Esophagus squamous epithelium (tissue), 4 donors: Measurements from ENCODE around the gene ANXA1.

Experiments
- POLR2A ChIP-seq, 4 donors: fragments of 450-650 bp; IDR thresholded peaks; one replicate each; pipeline ENCODE4 v1.6.1; 2017; ENCODE audit warnings: antibody characterized with exemption in 4 of 4, mild to moderate bottlenecking in 4 of 4, moderate library complexity in 3 of 4
- TF ChIP-seq, protein P1 (sequence below), 6 experiments: fragments of 450-650 bp in 4 of 6; fragments of 200-600 bp in 2 of 6; sonication (generic) in 2 of 6; IDR thresholded peaks; one replicate each; pipeline ENCODE4 v1.5.1; 2016 to 2019; ENCODE audit warnings: antibody characterized with exemption in 6 of 6, mild to moderate bottlenecking in 4 of 6, moderate library complexity in 4 of 6

DNA sequence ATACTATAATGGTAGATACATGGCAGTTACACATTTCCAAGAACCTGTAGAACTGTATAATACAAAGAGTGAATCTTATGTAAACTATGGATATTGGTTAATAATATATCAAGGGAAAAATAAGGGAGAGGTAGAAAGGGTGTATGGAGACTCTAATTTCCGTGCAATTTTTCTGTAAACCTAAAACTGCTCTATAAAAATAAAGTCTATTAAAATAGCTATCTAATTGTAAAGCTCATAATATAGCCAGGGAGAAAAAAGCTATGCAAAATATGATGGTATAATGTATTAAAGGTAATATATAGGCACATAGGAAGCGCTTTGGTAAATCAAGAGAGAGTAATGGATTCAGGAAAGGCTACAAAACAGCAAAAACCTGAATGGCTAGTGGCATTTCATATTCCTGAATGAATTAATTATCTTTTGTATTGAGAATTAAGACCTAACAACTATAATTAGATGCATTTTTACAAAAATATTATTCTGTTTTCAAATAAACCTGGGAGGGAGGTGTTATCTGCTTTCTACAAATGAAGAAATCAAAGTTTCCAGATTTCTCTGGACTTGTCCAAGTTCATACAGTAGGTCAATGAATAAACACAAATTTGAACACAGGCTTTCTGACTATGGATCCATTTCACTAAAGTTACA, 22.8 kb downstream of the ANXA1 start:
- TF ChIP-seq, protein P1, sequence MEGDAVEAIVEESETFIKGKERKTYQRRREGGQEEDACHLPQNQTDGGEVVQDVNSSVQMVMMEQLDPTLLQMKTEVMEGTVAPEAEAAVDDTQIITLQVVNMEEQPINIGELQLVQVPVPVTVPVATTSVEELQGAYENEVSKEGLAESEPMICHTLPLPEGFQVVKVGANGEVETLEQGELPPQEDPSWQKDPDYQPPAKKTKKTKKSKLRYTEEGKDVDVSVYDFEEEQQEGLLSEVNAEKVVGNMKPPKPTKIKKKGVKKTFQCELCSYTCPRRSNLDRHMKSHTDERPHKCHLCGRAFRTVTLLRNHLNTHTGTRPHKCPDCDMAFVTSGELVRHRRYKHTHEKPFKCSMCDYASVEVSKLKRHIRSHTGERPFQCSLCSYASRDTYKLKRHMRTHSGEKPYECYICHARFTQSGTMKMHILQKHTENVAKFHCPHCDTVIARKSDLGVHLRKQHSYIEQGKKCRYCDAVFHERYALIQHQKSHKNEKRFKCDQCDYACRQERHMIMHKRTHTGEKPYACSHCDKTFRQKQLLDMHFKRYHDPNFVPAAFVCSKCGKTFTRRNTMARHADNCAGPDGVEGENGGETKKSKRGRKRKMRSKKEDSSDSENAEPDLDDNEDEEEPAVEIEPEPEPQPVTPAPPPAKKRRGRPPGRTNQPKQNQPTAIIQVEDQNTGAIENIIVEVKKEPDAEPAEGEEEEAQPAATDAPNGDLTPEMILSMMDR (IDR thresholded peaks at IDR 0.05): no peak
- no peak for TF ChIP-seq POLR2A (IDR thresholded peaks at IDR 0.05)
